Measurements from ENCODE around the gene L1CAM.

Gene L1CAM

DNA sequence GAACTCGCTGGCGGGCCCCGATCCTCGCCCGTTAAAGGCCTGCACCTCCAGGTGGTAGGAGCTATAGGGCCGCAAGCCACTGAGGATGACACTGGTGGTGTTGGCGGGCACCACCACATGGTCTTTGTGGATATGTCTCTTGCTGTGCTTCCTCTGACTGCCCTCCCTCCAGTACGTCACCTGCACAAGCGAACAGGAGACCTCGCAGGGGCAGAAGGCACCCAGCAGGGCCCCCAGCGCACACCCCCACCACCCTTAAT lies 20.7 kb downstream of the L1CAM start:
- H3K4me1 ChIP-seq (ENCODE audit: control insufficient read depth in 1 of 2, insufficient read depth in 2 of 2, low read length in 2 of 2): peaks cover 0 to 4% of the 10 kb centered on the region in 2 experiments
- H4K91ac ChIP-seq (ENCODE audit: low read depth, low read length): no peak overlapping the region
- H3K18ac ChIP-seq (ENCODE audit: low read length): no peak overlapping the region
- DNase-seq: no peak
- H3K27me3 ChIP-seq (ENCODE audit: insufficient read depth, low read length): no peaks in the 10 kb centered on the region
- H4K12ac ChIP-seq (ENCODE audit: low read depth, low read length): no peak overlapping the region
- no peak overlapping the region for H2BK5ac ChIP-seq (ENCODE audit: low read depth, low read length, poor library complexity)
- WGBS (ENCODE audit: extremely low coverage, insufficient coverage, insufficient read length): no CpG with 5 or more reads among the region's 11 CpGs
- H2AK5ac ChIP-seq (ENCODE audit: low read length): no peak overlapping the region
- H2BK12ac ChIP-seq (ENCODE audit: low read length): no peak overlapping the region
- no peak overlapping the region for H3K27ac ChIP-seq (ENCODE audit: low read depth, low read length)
- no peak overlapping the region for H3K23ac ChIP-seq (ENCODE audit: low read length)
- no peak overlapping the region for H3K14ac ChIP-seq (ENCODE audit: low read length)
- no peak overlapping the region for H3K4ac ChIP-seq (ENCODE audit: low read depth, low read length)
- no peak overlapping the region for H2AFZ ChIP-seq (ENCODE audit: insufficient read depth, low read length, poor library complexity)
- H3K4me3 ChIP-seq (ENCODE audit: low read depth, low read length): no peak overlapping the region
- peaks cover 2% of the 10 kb centered on the region for H3K9me3 ChIP-seq (ENCODE audit: insufficient read depth, low read depth, low read length)
- no peaks in the 10 kb centered on the region for H3K79me2 ChIP-seq (ENCODE audit: control insufficient read depth, insufficient read depth, low read length, poor library complexity)
- H3K4me2 ChIP-seq (ENCODE audit: low read length): no peak overlapping the region
- H3K36me3 ChIP-seq (ENCODE audit: control insufficient read depth in 1 of 2, insufficient read depth in 2 of 2, low read length in 2 of 2): peaks cover 38 to 39% of the 10 kb centered on the region in 2 experiments
- H2BK120ac ChIP-seq (ENCODE audit: insufficient read depth, low read length, poor library complexity): no peak overlapping the region
- no peak overlapping the region for H3K9ac ChIP-seq (ENCODE audit: low read length)
- H4K8ac ChIP-seq (ENCODE audit: low read depth, low read length): no peak overlapping the region
- H3K79me1 ChIP-seq (ENCODE audit: low read length): no peaks in the 10 kb centered on the region

GRCh38 chrX:153864561-153865320 lies 21.2 kb downstream of the L1CAM start:
- no peak for DNase-seq
- Histone ChIP-seq H4K8ac (ENCODE audit: low read depth, low read length) (no peak overlapping the region), H3K4me2 (ENCODE audit: low read length) (no peak overlapping the region), H3K4me3 (ENCODE audit: low read depth, low read length) (no peak overlapping the region), H3K79me1 (ENCODE audit: low read length) (no peaks in the 10 kb centered on the region), H3K27me3 (ENCODE audit: insufficient read depth, low read length) (no peaks in the 10 kb centered on the region), H3K14ac (ENCODE audit: low read length) (no peak overlapping the region), H2BK12ac (ENCODE audit: low read length) (no peak overlapping the region), H3K9ac (ENCODE audit: low read length) (no peak overlapping the region), H3K23ac (ENCODE audit: low read length) (no peak overlapping the region), H3K9me3 (ENCODE audit: insufficient read depth, low read depth, low read length) (peaks cover 2% of the 10 kb centered on the region), H2AFZ (ENCODE audit: insufficient read depth, low read length, poor library complexity) (no peak overlapping the region), H3K4ac (ENCODE audit: low read depth, low read length) (no peak overlapping the region), H3K79me2 (ENCODE audit: control insufficient read depth, insufficient read depth, low read length, poor library complexity) (no peaks in the 10 kb centered on the region), H2AK5ac (ENCODE audit: low read length) (no peak overlapping the region), H2BK120ac (ENCODE audit: insufficient read depth, low read length, poor library complexity) (no peak overlapping the region), H4K12ac (ENCODE audit: low read depth, low read length) (no peak overlapping the region), H3K18ac (ENCODE audit: low read length) (no peak overlapping the region), H3K4me1 (ENCODE audit: control insufficient read depth in 1 of 2, insufficient read depth in 2 of 2, low read length in 2 of 2) (peaks cover 0 to 4% of the 10 kb centered on the region in 2 experiments), H3K27ac (ENCODE audit: low read depth, low read length) (no peak overlapping the region), H4K91ac (ENCODE audit: low read depth, low read length) (no peak overlapping the region), H2BK5ac (ENCODE audit: low read depth, low read length, poor library complexity) (no peak overlapping the region), H3K36me3 (ENCODE audit: control insufficient read depth in 1 of 2, insufficient read depth in 2 of 2, low read length in 2 of 2) (peaks cover 35 to 36% of the 10 kb centered on the region in 2 experiments)
- WGBS (ENCODE audit: extremely low coverage, insufficient coverage, insufficient read length): no CpG with 5 or more reads among the region's 30 CpGs

- Histone ChIP-seq H3K4me2 (ENCODE audit: low read length) (no peak overlapping the region), H3K36me3 (ENCODE audit: control insufficient read depth in 1 of 2, insufficient read depth in 2 of 2, low read length in 2 of 2) (peaks cover 29% of the 10 kb centered on the region in 2 experiments), H3K79me2 (ENCODE audit: control insufficient read depth, insufficient read depth, low read length, poor library complexity) (no peaks in the 10 kb centered on the region), H3K18ac (ENCODE audit: low read length) (no peak overlapping the region), H3K9ac (ENCODE audit: low read length) (no peak overlapping the region), H4K91ac (ENCODE audit: low read depth, low read length) (no peak overlapping the region), H2BK5ac (ENCODE audit: low read depth, low read length, poor library complexity) (no peak overlapping the region), H2BK12ac (ENCODE audit: low read length) (no peak overlapping the region), H3K23ac (ENCODE audit: low read length) (no peak overlapping the region), H3K4ac (ENCODE audit: low read depth, low read length) (no peak overlapping the region), H3K79me1 (ENCODE audit: low read length) (no peaks in the 10 kb centered on the region), H3K9me3 (ENCODE audit: insufficient read depth, low read depth, low read length) (peaks cover 2% of the 10 kb centered on the region), H3K4me1 (ENCODE audit: control insufficient read depth in 1 of 2, insufficient read depth in 2 of 2, low read length in 2 of 2) (peaks cover 0 to 4% of the 10 kb centered on the region in 2 experiments), H3K14ac (ENCODE audit: low read length) (no peak overlapping the region), H2BK120ac (ENCODE audit: insufficient read depth, low read length, poor library complexity) (no peak overlapping the region), H4K12ac (ENCODE audit: low read depth, low read length) (no peak overlapping the region), H3K27ac (ENCODE audit: low read depth, low read length) (no peak overlapping the region), H2AK5ac (ENCODE audit: low read length) (no peak overlapping the region), H4K8ac (ENCODE audit: low read depth, low read length) (no peak overlapping the region), H2AFZ (ENCODE audit: insufficient read depth, low read length, poor library complexity) (no peak overlapping the region), H3K4me3 (ENCODE audit: low read depth, low read length) (no peak overlapping the region), H3K27me3 (ENCODE audit: insufficient read depth, low read length) (no peaks in the 10 kb centered on the region)
- no peak for DNase-seq
- no CpG with 5 or more reads among the region's 10 CpGs for WGBS (ENCODE audit: extremely low coverage, insufficient coverage, insufficient read length)
These were observed 21.9 kb downstream of the L1CAM start for GRCh38 chrX:153864101-153864500.

GRCh38 chrX:153863251-153863991 lies 22.6 kb downstream of the L1CAM start:
- Histone ChIP-seq H3K27ac (ENCODE audit: low read depth, low read length) (no peak overlapping the region), H2BK120ac (ENCODE audit: insufficient read depth, low read length, poor library complexity) (no peak overlapping the region), H3K4me3 (ENCODE audit: low read depth, low read length) (no peak overlapping the region), H3K27me3 (ENCODE audit: insufficient read depth, low read length) (no peaks in the 10 kb centered on the region), H2AK5ac (ENCODE audit: low read length) (no peak overlapping the region), H3K9ac (ENCODE audit: low read length) (no peak overlapping the region), H2BK12ac (ENCODE audit: low read length) (no peak overlapping the region), H4K91ac (ENCODE audit: low read depth, low read length) (no peak overlapping the region), H4K12ac (ENCODE audit: low read depth, low read length) (no peak overlapping the region), H3K4me2 (ENCODE audit: low read length) (no peak overlapping the region), H3K18ac (ENCODE audit: low read length) (no peak overlapping the region), H3K14ac (ENCODE audit: low read length) (no peak overlapping the region), H3K4me1 (ENCODE audit: control insufficient read depth in 1 of 2, insufficient read depth in 2 of 2, low read length in 2 of 2) (peaks cover 0 to 4% of the 10 kb centered on the region in 2 experiments), H3K23ac (ENCODE audit: low read length) (no peak overlapping the region), H3K36me3 (ENCODE audit: control insufficient read depth in 1 of 2, insufficient read depth in 2 of 2, low read length in 2 of 2) (peaks cover 24 to 26% of the 10 kb centered on the region in 2 experiments), H3K79me2 (ENCODE audit: control insufficient read depth, insufficient read depth, low read length, poor library complexity) (no peaks in the 10 kb centered on the region), H3K79me1 (ENCODE audit: low read length) (no peaks in the 10 kb centered on the region), H3K4ac (ENCODE audit: low read depth, low read length) (no peak overlapping the region), H2BK5ac (ENCODE audit: low read depth, low read length, poor library complexity) (no peak overlapping the region), H2AFZ (ENCODE audit: insufficient read depth, low read length, poor library complexity) (no peak overlapping the region), H3K9me3 (ENCODE audit: insufficient read depth, low read depth, low read length) (peaks cover 2% of the 10 kb centered on the region), H4K8ac (ENCODE audit: low read depth, low read length) (no peak overlapping the region)
- DNase-seq: no peak
- WGBS (ENCODE audit: extremely low coverage, insufficient coverage, insufficient read length): no CpG with 5 or more reads among the region's 28 CpGs

Measured in trophoblast cell (in vitro differentiated cells and primary cell).